ENCODE results near the gene PCSK6. TPM values are rescaled to one million over a fixed set of nuclear protein-coding genes. Genes with fewer than 3 reads are reported as not detected.

PCSK6 gene
- total and polyA plus RNA-seq, 2 of the 8 experiments (the other 6 are each of a cell fraction or from before 2014, with no cell fraction given) = 1.9 to 4.0 TPM

DNA sequence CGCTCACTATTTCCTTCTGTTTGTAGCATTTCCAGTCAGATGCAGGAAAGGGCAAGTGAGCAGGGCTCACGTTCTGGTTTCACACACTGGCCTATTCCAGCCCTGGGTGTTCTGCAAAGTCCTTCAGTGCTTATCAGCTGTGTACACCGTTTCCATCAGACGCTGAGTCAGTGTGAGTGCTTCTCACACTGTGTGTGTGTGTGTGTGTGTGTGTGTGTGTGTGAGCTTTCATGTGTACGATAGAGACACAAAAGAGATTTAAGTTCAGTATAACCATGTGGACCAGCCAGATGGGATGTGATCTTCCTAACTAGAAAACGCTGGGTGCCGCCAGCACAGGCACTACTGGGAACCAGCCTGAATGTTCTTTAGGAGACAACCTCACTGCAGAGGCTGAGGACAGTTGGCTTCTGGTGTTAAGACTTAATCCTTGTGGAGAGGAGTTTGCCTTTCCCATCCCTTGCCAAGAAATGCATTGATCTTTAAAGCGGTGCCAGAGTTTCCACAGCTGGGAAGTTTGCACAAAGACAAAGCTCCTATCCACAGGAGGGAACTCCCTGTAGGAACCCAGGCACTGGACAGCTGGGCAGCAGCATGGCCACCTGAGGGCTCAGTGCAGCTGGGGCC is 233.8 kb downstream of the PCSK6 start:
- H3K36me3 ChIP-seq (ENCODE audit: control insufficient read depth in 2 of 4, insufficient read depth in 4 of 4, low read length in 3 of 4) = no peaks in the 10 kb centered on the region
- H3K9ac ChIP-seq (replicated peaks in 1 of 4; ENCODE audit: extremely low read depth in 1 of 4, low read depth in 3 of 4, low read length in 3 of 4) = no peak overlapping the region
- no peak overlapping the region for H3K4ac ChIP-seq (replicated peaks; ENCODE audit: insufficient read length, low read depth, low read length)
- H2AK5ac ChIP-seq (ENCODE audit: low read depth, low read length) = peak overlapping the region; percentile 26; the same call in 1 of the 2 replicates
- DNase-seq (ENCODE audit: low read depth in 1 of 2, low spot score in 2 of 2) (no peak), FAIRE-seq (no peak)
- no peak overlapping the region for H2BK120ac ChIP-seq (replicated peaks; ENCODE audit: low read depth, low read length)
- no peak overlapping the region for H3K27ac ChIP-seq (ENCODE audit: low read depth, low read length)
- H4K5ac ChIP-seq (ENCODE audit: insufficient read length, low read depth, low read length) = no peak overlapping the region
- WGBS, 2 experiments (ENCODE audit: extremely low coverage in 1 of 2, insufficient coverage in 1 of 2, insufficient read length in 1 of 2, insufficient replicate concordance in 2 of 2, low coverage in 1 of 2, low lambda C conversion rate in 2 of 2, missing lambda C conversion rate in 1 of 2) = 88% methylated on average over 8 of the region's 8 CpGs; no CpG with 5 or more reads in 1 of the 2 experiments
- no peak overlapping the region for H3K4me2 ChIP-seq (ENCODE audit: insufficient read depth in 1 of 2, low read depth in 2 of 2, low read length in 2 of 2)
- no peaks in the 10 kb centered on the region for H3K9me3 ChIP-seq (ENCODE audit: insufficient read depth in 2 of 2, low read depth in 1 of 2, low read length in 1 of 2)
- H2AFZ ChIP-seq (ENCODE audit: low read length) = no peak overlapping the region
- H4K8ac ChIP-seq (ENCODE audit: extremely low read depth, insufficient read depth, low read length) = no peak overlapping the region
- no peak overlapping the region for H3K23ac ChIP-seq (ENCODE audit: insufficient read length)
- ChIA-PET CTCF (ENCODE audit: partially characterized antibody) (interaction anchor here (0.6 to 9.9 kb wide), 34 partner anchors 11 to 403 kb away, joined by 3 to 216 read pairs (median 4); partner anchors contain the start of gene LRRK1), POLR2A (ENCODE audit: partially characterized antibody) (interaction anchor here (0.6 to 2.8 kb wide), 6 partner anchors 9 to 246 kb away, joined by 3 to 9 read pairs (median 3); no protein-coding TSS in a partner anchor)
- peak overlapping the region; percentile 83 for H2BK15ac ChIP-seq (ENCODE audit: low read length)
- H3K18ac ChIP-seq (ENCODE audit: extremely low read depth, low read length) = peak overlapping the region; percentile 22; the same call in 1 of the 2 replicates
- no peak overlapping the region for H3K4me3 ChIP-seq (ENCODE audit: extremely low read depth in 1 of 4, insufficient read depth in 2 of 4, low read depth in 3 of 4, low read length in 4 of 4)
- no peak overlapping the region for H3K56ac ChIP-seq (replicated peaks; ENCODE audit: insufficient read length, low read depth, low read length)
- no peaks in the 10 kb centered on the region for H3K79me1 ChIP-seq (ENCODE audit: low read depth, low read length)
- peaks cover under 1 to 7% of the 10 kb centered on the region in 2 experiments for H3K79me2 ChIP-seq (ENCODE audit: control insufficient read depth in 1 of 2, insufficient read depth in 2 of 2, low read length in 2 of 2)
- no peaks in the 10 kb centered on the region for H4K20me1 ChIP-seq (replicated peaks in 1 of 2; ENCODE audit: control insufficient read depth in 1 of 2, insufficient read depth in 2 of 2, low read length in 2 of 2)
- H2BK20ac ChIP-seq (ENCODE audit: low read length) = peak overlapping the region; percentile 35; the same call in 1 of the 2 replicates
- H2BK5ac ChIP-seq (ENCODE audit: low read depth, low read length) = no peak overlapping the region
- peaks cover 2 to 13% (median 9%) of the 10 kb centered on the region in 4 experiments; a peak in 6 of 7 replicates for H3K4me1 ChIP-seq (replicated peaks in 1 of 4; ENCODE audit: control insufficient read depth in 3 of 4, insufficient read depth in 4 of 4, low read length in 3 of 4)
- H3K27me3 ChIP-seq (replicated peaks in 1 of 4; ENCODE audit: control insufficient read depth in 3 of 4, extremely low read depth in 1 of 4, insufficient read depth in 3 of 4, low read length in 3 of 4) = peaks cover 0 to 3% (median 0%) of the 10 kb centered on the region in 4 experiments; a peak in 3 of 7 replicates
- H3K14ac ChIP-seq (ENCODE audit: insufficient read length) = no peak overlapping the region
- H3K23me2 ChIP-seq (ENCODE audit: low read depth, low read length) = peaks cover 6% of the 10 kb centered on the region
- H2BK12ac ChIP-seq (ENCODE audit: low read depth, low read length) = peak overlapping the region; percentile 28; the same call in 1 of the 2 replicates
- H4K91ac ChIP-seq (replicated peaks; ENCODE audit: insufficient read length, low read length) = peak overlapping the region; percentile 2
- TF ChIP-seq EZH2 (IDR thresholded peaks at IDR 0.05; ENCODE audit: low read depth, low read length, severe bottlenecking) (no peak), SP4 (IDR thresholded peaks at IDR 0.05; ENCODE audit: low read length) (no peak), KDM5A (IDR thresholded peaks at IDR 0.05; ENCODE audit: low read length) (no peak), TCF12 (IDR thresholded peaks at IDR 0.05; ENCODE audit: low read depth, low read length) (no peak), RFX5 (IDR thresholded peaks at IDR 0.05; ENCODE audit: borderline replicate concordance, low read depth, low read length) (no peak), RBBP5 (IDR thresholded peaks at IDR 0.05; ENCODE audit: borderline replicate concordance, low read depth, low read length) (no peak), JUND (IDR thresholded peaks at IDR 0.05; ENCODE audit: low read length) (no peak)
- TF ChIP-seq, protein P1, sequence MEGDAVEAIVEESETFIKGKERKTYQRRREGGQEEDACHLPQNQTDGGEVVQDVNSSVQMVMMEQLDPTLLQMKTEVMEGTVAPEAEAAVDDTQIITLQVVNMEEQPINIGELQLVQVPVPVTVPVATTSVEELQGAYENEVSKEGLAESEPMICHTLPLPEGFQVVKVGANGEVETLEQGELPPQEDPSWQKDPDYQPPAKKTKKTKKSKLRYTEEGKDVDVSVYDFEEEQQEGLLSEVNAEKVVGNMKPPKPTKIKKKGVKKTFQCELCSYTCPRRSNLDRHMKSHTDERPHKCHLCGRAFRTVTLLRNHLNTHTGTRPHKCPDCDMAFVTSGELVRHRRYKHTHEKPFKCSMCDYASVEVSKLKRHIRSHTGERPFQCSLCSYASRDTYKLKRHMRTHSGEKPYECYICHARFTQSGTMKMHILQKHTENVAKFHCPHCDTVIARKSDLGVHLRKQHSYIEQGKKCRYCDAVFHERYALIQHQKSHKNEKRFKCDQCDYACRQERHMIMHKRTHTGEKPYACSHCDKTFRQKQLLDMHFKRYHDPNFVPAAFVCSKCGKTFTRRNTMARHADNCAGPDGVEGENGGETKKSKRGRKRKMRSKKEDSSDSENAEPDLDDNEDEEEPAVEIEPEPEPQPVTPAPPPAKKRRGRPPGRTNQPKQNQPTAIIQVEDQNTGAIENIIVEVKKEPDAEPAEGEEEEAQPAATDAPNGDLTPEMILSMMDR (IDR thresholded peaks at IDR 0.05; ENCODE audit: control extremely low read depth in 1 of 3, insufficient read depth in 1 of 3, low read depth in 1 of 3, low read length in 3 of 3) = no peak
- TF ChIP-seq, protein P2, sequence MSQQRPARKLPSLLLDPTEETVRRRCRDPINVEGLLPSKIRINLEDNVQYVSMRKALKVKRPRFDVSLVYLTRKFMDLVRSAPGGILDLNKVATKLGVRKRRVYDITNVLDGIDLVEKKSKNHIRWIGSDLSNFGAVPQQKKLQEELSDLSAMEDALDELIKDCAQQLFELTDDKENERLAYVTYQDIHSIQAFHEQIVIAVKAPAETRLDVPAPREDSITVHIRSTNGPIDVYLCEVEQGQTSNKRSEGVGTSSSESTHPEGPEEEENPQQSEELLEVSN (IDR thresholded peaks at IDR 0.05) = no peak

Data from H1 (cell line).